HEK293 (cell line): ENCODE data around the gene ADD1.

Experiments
- BCL11B ChIP-seq: fragments of 450-650 bp; formaldehyde crosslinking; IDR thresholded peaks from 2 replicates; pipeline ENCODE4 v1.5.1; 2016; ENCODE audit warnings: low read depth, missing biosample characterization, missing genetic modification characterization
- CTCF ChIP-seq: fragments of 450-650 bp; formaldehyde crosslinking; IDR thresholded peaks from 2 replicates; pipeline ENCODE4 v1.5.1; 2016; ENCODE audit warnings: missing biosample characterization, missing genetic modification characterization
- GLI4 ChIP-seq: fragments of 450-650 bp; formaldehyde crosslinking; IDR thresholded peaks from 2 replicates; pipeline ENCODE4 v1.5.1; 2016; ENCODE audit warnings: missing biosample characterization, missing genetic modification characterization
- HOXA7 ChIP-seq: sonication (generic); formaldehyde crosslinking; IDR thresholded peaks from 2 replicates; pipeline ENCODE4 v1.8.1; 2022; ENCODE audit warnings: missing genetic modification reagents, borderline replicate concordance
- REST ChIP-seq: fragments of 450-650 bp; formaldehyde crosslinking; IDR thresholded peaks from 2 replicates; pipeline ENCODE4 v1.5.1; 2016; ENCODE audit warnings: missing biosample characterization, missing genetic modification characterization
- ZBTB10 ChIP-seq: fragments of 450-650 bp; formaldehyde crosslinking; IDR thresholded peaks from 2 replicates; pipeline ENCODE4 v1.5.1; 2016; ENCODE audit warnings: missing biosample characterization, missing genetic modification characterization
- ZNF26 ChIP-seq: fragments of 450-650 bp; formaldehyde crosslinking; IDR thresholded peaks from 2 replicates; pipeline ENCODE4 v1.5.1; 2016; ENCODE audit warnings: missing biosample characterization, missing genetic modification characterization
- ZNF280D ChIP-seq: fragments of 450-650 bp; formaldehyde crosslinking; IDR thresholded peaks from 2 replicates; pipeline ENCODE4 v1.5.1; 2016; ENCODE audit warnings: missing biosample characterization, missing genetic modification characterization
- ZNF639 ChIP-seq: fragments of 450-650 bp; formaldehyde crosslinking; IDR thresholded peaks from 2 replicates; pipeline ENCODE4 v1.5.1; 2016; ENCODE audit warnings: missing biosample characterization, missing genetic modification characterization
- ZNF792 ChIP-seq: fragments of 450-650 bp; formaldehyde crosslinking; IDR thresholded peaks from 2 replicates; pipeline ENCODE4 v1.5.1; 2016; ENCODE audit warnings: missing biosample characterization, missing genetic modification characterization

- no peak for TF ChIP-seq ZNF280D (tag by site-specific recombination)
- TF ChIP-seq ZBTB10, result no peak
- no peak for TF ChIP-seq ZNF639 (tag by site-specific recombination)
- TF ChIP-seq CTCF (tag by site-specific recombination), result no peak
- TF ChIP-seq REST (tag by site-specific recombination), result no peak
- no peak for TF ChIP-seq GLI4 (tag by site-specific recombination)
- TF ChIP-seq ZNF26, result no peak
- TF ChIP-seq BCL11B, result no peak
- no peak for TF ChIP-seq ZNF792 (tag by site-specific recombination)
- no peak for TF ChIP-seq HOXA7
These were observed 50.1 kb downstream of the ADD1 start for GRCh38 chr4:2893772-2894171.
